HepG2 (cell line): ENCODE results near the gene NDUFS6. TPM values are rescaled to one million over a fixed set of nuclear protein-coding genes. Genes with fewer than 3 reads are reported as not detected.

Source experiments
- ATAC-seq: fragments of 200-7000 bp; cut with Tn5 transposase; 3 replicates; pipeline ENCODE4 v1.9.1; 2020; ENCODE audit warnings: mild to moderate bottlenecking, moderate library complexity
- BruUV-seq: library from RNA; stranded (reverse); fragments of 400-500 nt; replicated peaks from 2 replicates; lab custom pipeline; 2021; lab: Mats Ljungman, UMichigan
- CTCF ChIA-PET: fragments of 300-600 bp; formaldehyde crosslinking; extraction: SDS; loops from one replicate; lab custom pipeline; 2021; ENCODE audit warnings: low total read pairs, inconsistent platforms, low intra/inter-chr PET ratio; lab: Yijun Ruan, JAX
- POLR2A ChIA-PET: fragments of 350-600 bp; sonication (Branson Sonifier 250); formaldehyde crosslinking; loops from one replicate; lab custom pipeline; 2020; ENCODE audit warnings: antibody characterized with exemption, inconsistent platforms; lab: Yijun Ruan, JAX
- DNase-seq: peaks from one replicate; pipeline ENCODE4 v3.0.0-alpha.2; 2015; ENCODE audit warnings: low spot score
- FAIRE-seq: peaks from 3 replicates; lab custom pipeline; 2011; peaks lifted over from hg19 to GRCh38; lab: Jason Lieb, UNC
- H2AFZ ChIP-seq: one replicate; pipeline ENCODE4 v1.6.1; 2011; ENCODE audit warnings: low read length, inconsistent platforms
- H3K27ac ChIP-seq: fragments of 300-600 bp; 3 replicates; pipeline ENCODE4 v1.8.0; 2011; ENCODE audit warnings: mixed run types, mild to moderate bottlenecking, mixed read lengths, low read length, inconsistent platforms; ENCODE audit not compliant: insufficient read depth; ENCODE audit errors: extremely low read length
- H3K27me3 ChIP-seq, 2 experiments: fragments of 200-600 bp in 1 of 2; 2 replicates in 1 of 2; 3 replicates in 1 of 2; pipeline versions ENCODE4 v1.6.0 to v1.8.0; 2011; ENCODE audit warnings: low read length in 2 of 2, mild to moderate bottlenecking in 2 of 2, moderate library complexity in 2 of 2, inconsistent platforms in 1 of 2; ENCODE audit not compliant: insufficient read depth in 2 of 2, control insufficient read depth in 1 of 2
- H3K36me3 ChIP-seq, 2 experiments: fragments of 200-600 bp in 1 of 2; replicated peaks in 1 of 2; 2 replicates in 1 of 2; 3 replicates in 1 of 2; pipeline versions ENCODE4 v1.5.1 to v1.8.0; 2011; ENCODE audit warnings: low read length in 2 of 2, inconsistent platforms in 1 of 2; ENCODE audit not compliant: insufficient read depth in 2 of 2, control insufficient read depth in 1 of 2
- H3K4me1 ChIP-seq: 2 replicates; pipeline ENCODE4 v1.5.1; 2012; ENCODE audit warnings: low read length, inconsistent platforms; ENCODE audit not compliant: insufficient read depth
- H3K4me2 ChIP-seq: 2 replicates; pipeline ENCODE4 v1.6.0; 2011; ENCODE audit warnings: low read depth, low read length, inconsistent platforms
- H3K4me3 ChIP-seq, 3 experiments: fragments of 200-600 bp in 1 of 3; sonication (generic), shearing (Covaris generic) in 1 of 3; replicated peaks in 1 of 3; 2 replicates each; pipeline ENCODE4 v1.5.1; 2011 to 2016; ENCODE audit warnings: low read length in 3 of 3, inconsistent platforms in 2 of 3, low read depth in 2 of 3, mild to moderate bottlenecking in 2 of 3, control low read depth in 1 of 3, mixed read lengths in 1 of 3; ENCODE audit not compliant: insufficient read depth in 1 of 3
- H3K79me2 ChIP-seq: one replicate; pipeline ENCODE4 v1.6.1; 2011; ENCODE audit warnings: low read length, inconsistent platforms; ENCODE audit not compliant: insufficient read depth
- H3K9ac ChIP-seq: 2 replicates; pipeline ENCODE4 v1.6.0; 2011; ENCODE audit warnings: mild to moderate bottlenecking, low read depth, low read length, inconsistent platforms; ENCODE audit not compliant: insufficient read depth
- H3K9me3 ChIP-seq: 2 replicates; pipeline ENCODE4 v1.5.1; 2012; ENCODE audit warnings: mild to moderate bottlenecking, low read length
- H4K20me1 ChIP-seq: 2 replicates; pipeline ENCODE4 v1.6.0; 2011; ENCODE audit warnings: inconsistent platforms, mild to moderate bottlenecking, low read length, moderate library complexity; ENCODE audit not compliant: insufficient read depth
- ARID2 ChIP-seq: sonication (generic); formaldehyde crosslinking; IDR thresholded peaks from 2 replicates; pipeline ENCODE4 v1.8.1; 2022; ENCODE audit warnings: mild to moderate bottlenecking, missing genetic modification reagents, borderline replicate concordance
- BORCS8-MEF2B ChIP-seq: sonication (generic); formaldehyde crosslinking; IDR thresholded peaks from 2 replicates; pipeline ENCODE4 v1.8.0; 2022; ENCODE audit warnings: mild to moderate bottlenecking, missing genetic modification reagents
- FOXC1 ChIP-seq: sonication (generic); formaldehyde crosslinking; IDR thresholded peaks from 2 replicates; pipeline ENCODE4 v1.8.0; 2022; ENCODE audit warnings: mild to moderate bottlenecking, missing genetic modification reagents, borderline replicate concordance
- HNF4G ChIP-seq, 2 experiments: sonication (generic) in 1 of 2; formaldehyde crosslinking in 1 of 2; IDR thresholded peaks; 2 replicates each; pipeline versions ENCODE4 v1.4.0 to v1.6.1; 2011 to 2020; ENCODE audit warnings: borderline replicate concordance in 2 of 2, low read depth in 2 of 2, mild to moderate bottlenecking in 2 of 2, low read length in 1 of 2, missing genetic modification reagents in 1 of 2, moderate library complexity in 1 of 2
- KLF16 ChIP-seq, 2 experiments: sonication (generic) in 1 of 2; formaldehyde crosslinking in 1 of 2; IDR thresholded peaks; 2 replicates each; pipeline versions ENCODE4 v1.6.1 to v1.8.0; 2016 to 2023; ENCODE audit warnings: missing genetic modification reagents in 2 of 2, missing compliant biosample characterization in 1 of 2
- MEIS1 ChIP-seq: sonication (generic); formaldehyde crosslinking; IDR thresholded peaks from 2 replicates; pipeline ENCODE4 v1.9.0; 2021; ENCODE audit warnings: mild to moderate bottlenecking, missing genetic modification reagents, moderate library complexity, borderline replicate concordance
- POGZ ChIP-seq: sonication (generic); formaldehyde crosslinking; IDR thresholded peaks from 2 replicates; pipeline ENCODE4 v1.4.0; 2020; ENCODE audit warnings: mild to moderate bottlenecking, missing genetic modification reagents
- PRPF4 ChIP-seq: fragments of 200-400 bp; formaldehyde crosslinking; IDR thresholded peaks from 2 replicates; pipeline ENCODE4 v1.6.1; 2016; ENCODE audit warnings: low read length, low read depth; ENCODE audit not compliant: poor library complexity, severe bottlenecking
- RFX3 ChIP-seq: IDR thresholded peaks from 2 replicates; pipeline ENCODE4 v1.6.1; 2016; ENCODE audit warnings: missing biosample characterization, missing genetic modification reagents
- ZC3H4 ChIP-seq: sonication (generic); formaldehyde crosslinking; IDR thresholded peaks from 2 replicates; pipeline ENCODE4 v1.4.0; 2020; ENCODE audit warnings: missing genetic modification reagents, borderline replicate concordance
- ZKSCAN5 ChIP-seq: sonication (generic); formaldehyde crosslinking; IDR thresholded peaks from 2 replicates; pipeline ENCODE4 v1.5.1; 2020; ENCODE audit warnings: mild to moderate bottlenecking, missing genetic modification reagents
- ZNF124 ChIP-seq: sonication (generic); formaldehyde crosslinking; IDR thresholded peaks from 2 replicates; pipeline ENCODE4 v1.4.0; 2020; ENCODE audit warnings: missing genetic modification reagents
- ZNF652 ChIP-seq: IDR thresholded peaks from 2 replicates; pipeline ENCODE4 v1.6.1; 2016; ENCODE audit warnings: low read depth, borderline replicate concordance
- WGBS: methylation state at CpG from one replicate; pipeline ENCODE4 v1.1.6; 2017; ENCODE audit warnings: low lambda C conversion rate; 5-methylcytosine and 5-hydroxymethylcytosine counted together
- in situ Hi-C: cut with HindIII; loops from 2 replicates; pipeline ENCODE4 v1.10.0; 2017; ENCODE audit warnings: low pct_unique_long_range_greater_than_20kb; ENCODE audit not compliant: extremely low pct_ligation_motif_present
- intact Hi-C: fragments of 100-400 bp; cut with micrococcal nuclease; formaldehyde crosslinking; loops from one replicate; pipeline ENCODE4 v1.10.0; 2022; ENCODE audit not compliant: unreplicated experiment
- polyA plus RNA-seq, 8 experiments: library from polyadenylated mRNA; depleted of rRNA in 3 of 8; stranded (reverse) in 7 of 8; unstranded in 1 of 8; fragments of >200 nt; fragmentation: Illumina TruSeq in 4 of 8; extraction: Trizol in 4 of 8; gene quantifications; 2 replicates each; pipeline versions ENCODE4 v1.2.1 to v1.2.3, GENCODE V29; 2011 to 2016; ENCODE audit warnings: low read depth in 4 of 8, missing spikeins in 1 of 8, mixed read lengths in 1 of 8; ENCODE audit not compliant: insufficient read depth in 1 of 8
- total RNA-seq, 5 experiments: library from RNA; depleted of rRNA; stranded (reverse); fragments of >200 nt; fragmentation: Illumina TruSeq; extraction: Trizol; gene quantifications; 2 replicates each; pipeline ENCODE4 v1.2.3, GENCODE V29; 2016; ENCODE audit warnings: low read depth in 1 of 5
- TF ChIP-seq, protein P1 (sequence below): IDR thresholded peaks from 2 replicates; pipeline ENCODE4 v1.6.1; 2018; ENCODE audit warnings: missing genetic modification reagents, mild to moderate bottlenecking, missing compliant biosample characterization

Gene NDUFS6
- total and polyA plus RNA-seq, 2 of the 13 experiments (the other 11 are each of a cell fraction or from before 2014, with no cell fraction given): 23.7 to 50.4 TPM

DNA sequence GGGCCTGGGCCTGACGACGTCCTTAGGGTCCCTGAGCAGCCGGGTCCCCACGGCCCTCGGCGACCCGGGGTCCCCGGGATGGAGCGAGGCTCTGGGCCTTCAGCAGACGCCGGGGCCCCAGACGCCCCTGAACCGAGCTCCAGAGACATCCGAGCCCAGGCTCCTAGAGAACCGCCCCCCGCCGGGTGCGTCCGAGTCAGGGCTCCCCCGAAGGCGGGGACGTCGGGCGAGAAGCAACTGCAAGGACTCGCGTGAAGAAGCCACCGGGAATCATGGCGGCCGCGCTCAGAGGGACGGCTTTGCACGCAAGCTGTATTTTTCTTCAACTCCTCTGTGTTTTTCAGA, 56.0 kb downstream of the NDUFS6 start:
- DNase-seq (no peak), FAIRE-seq (no peak), ATAC-seq (no peak)
- no peak overlapping the region for H3K4me2 ChIP-seq
- TF ChIP-seq ZNF652 (CRISPR knock-in tag) (no peak), HNF4G (IDR thresholded peaks at IDR 0.05; ENCODE audit: borderline replicate concordance, low read depth, low read length) (no peak), HNF4G (CRISPR knock-in tag; IDR thresholded peaks at IDR 0.05; ENCODE audit: borderline replicate concordance, low read depth) (no peak), ZKSCAN5 (CRISPR knock-in tag) (no peak), BORCS8-MEF2B (no peak), ARID2 (CRISPR knock-in tag) (no peak), MEIS1 (CRISPR knock-in tag) (no peak), RFX3 (CRISPR knock-in tag) (no peak), ZNF124 (CRISPR knock-in tag) (no peak), POGZ (no peak), ZC3H4 (CRISPR knock-in tag) (no peak), FOXC1 (CRISPR knock-in tag) (no peak), KLF16 (CRISPR knock-in tag; IDR thresholded peaks at IDR 0.05) (no peak), PRPF4 (no peak)
- TF ChIP-seq, protein P1, sequence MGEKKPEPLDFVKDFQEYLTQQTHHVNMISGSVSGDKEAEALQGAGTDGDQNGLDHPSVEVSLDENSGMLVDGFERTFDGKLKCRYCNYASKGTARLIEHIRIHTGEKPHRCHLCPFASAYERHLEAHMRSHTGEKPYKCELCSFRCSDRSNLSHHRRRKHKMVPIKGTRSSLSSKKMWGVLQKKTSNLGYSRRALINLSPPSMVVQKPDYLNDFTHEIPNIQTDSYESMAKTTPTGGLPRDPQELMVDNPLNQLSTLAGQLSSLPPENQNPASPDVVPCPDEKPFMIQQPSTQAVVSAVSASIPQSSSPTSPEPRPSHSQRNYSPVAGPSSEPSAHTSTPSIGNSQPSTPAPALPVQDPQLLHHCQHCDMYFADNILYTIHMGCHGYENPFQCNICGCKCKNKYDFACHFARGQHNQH (CRISPR knock-in tag): no peak
- H3K79me2 ChIP-seq: no peaks in the 10 kb centered on the region
- no peak overlapping the region for H3K4me3 ChIP-seq
- no TSS peak for BruUV-seq
- no peak overlapping the region for H2AFZ ChIP-seq
- in situ Hi-C loops (no loop called here), intact Hi-C loops (no loop called here)
- no peak overlapping the region for H3K27ac ChIP-seq
- ChIA-PET POLR2A (no interaction called here), CTCF (no interaction called here)
- no peaks in the 10 kb centered on the region for H4K20me1 ChIP-seq
- 99% methylated on average over 15 of the region's 32 CpGs for WGBS
- no peaks in the 10 kb centered on the region; the same call in 1 of the 2 replicates for H3K4me1 ChIP-seq
- H3K9me3 ChIP-seq: no peaks in the 10 kb centered on the region
- peaks cover 1 to 44% of the 10 kb centered on the region in 2 experiments; a peak in 4 of 5 replicates for H3K27me3 ChIP-seq
- H3K9ac ChIP-seq: no peak overlapping the region
- H3K36me3 ChIP-seq: no peaks in the 10 kb centered on the region
